K562 (cell line): Measurements from ENCODE around the gene TAF12. TPM values are rescaled to one million over a fixed set of nuclear protein-coding genes. Genes with fewer than 3 reads are reported as not detected.

Source experiments
- ATAC-seq: fragments of 200-7000 bp; cut with Tn5 transposase; 3 replicates; pipeline ENCODE4 v1.9.1; 2020; ENCODE audit warnings: moderate library complexity
- BruUV-seq: library from RNA; stranded (reverse); fragments of 400-500 nt; replicated peaks from 2 replicates; lab custom pipeline; 2021; lab: Mats Ljungman, UMichigan
- CTCF ChIA-PET: fragments of 300-600 bp; formaldehyde crosslinking; extraction: SDS; loops from one replicate; lab custom pipeline; 2021; ENCODE audit warnings: low intra/inter-chr PET ratio; lab: Yijun Ruan, JAX
- POLR2A ChIA-PET: fragments of 300-600, 350-650 bp; sonication (Branson Sonifier 250); formaldehyde crosslinking; extraction: SDS; loops from one replicate; lab custom pipeline; 2021; ENCODE audit warnings: antibody characterized with exemption, inconsistent platforms; lab: Yijun Ruan, JAX
- DNase-seq, 4 experiments: peaks; one replicate each; pipeline versions ENCODE4 v3.0.0 to v3.0.0-alpha.2; 2011 to 2018; ENCODE audit warnings: low spot score in 3 of 4, mixed read lengths in 3 of 4; ENCODE audit errors: extremely low read depth in 1 of 4
- FAIRE-seq: peaks from 2 replicates; lab custom pipeline; 2011; peaks lifted over from hg19 to GRCh38; lab: Jason Lieb, UNC
- H2AFZ ChIP-seq: 2 replicates; pipeline ENCODE4 v1.6.0; 2011; ENCODE audit warnings: low read depth, low read length, control low read depth, inconsistent platforms
- H3K27ac ChIP-seq: fragments of 200-600 bp; 3 replicates; pipeline ENCODE4 v1.8.0; 2011; ENCODE audit warnings: low read depth, mild to moderate bottlenecking, control low read depth, inconsistent platforms, low read length, moderate library complexity, mixed read lengths; ENCODE audit errors: extremely low read depth
- H3K27me3 ChIP-seq, 2 experiments: fragments of 300-600 bp in 1 of 2; 2 replicates in 1 of 2; 3 replicates in 1 of 2; pipeline versions ENCODE4 v1.6.0 to v1.8.0; 2011; ENCODE audit warnings: inconsistent platforms in 2 of 2, low read length in 2 of 2, mild to moderate bottlenecking in 1 of 2, mixed read lengths in 1 of 2, moderate library complexity in 1 of 2; ENCODE audit not compliant: control insufficient read depth in 2 of 2, insufficient read depth in 2 of 2
- H3K36me3 ChIP-seq: fragments of 300-600 bp; 3 replicates; pipeline ENCODE4 v1.8.0; 2011; ENCODE audit warnings: mild to moderate bottlenecking, low read length, inconsistent platforms; ENCODE audit not compliant: control insufficient read depth, insufficient read depth
- H3K4me1 ChIP-seq, 2 experiments: fragments of 200-600 bp in 1 of 2; replicated peaks in 1 of 2; 2 replicates in 1 of 2; 3 replicates in 1 of 2; pipeline versions ENCODE4 v1.5.1 to v1.8.0; 2011; ENCODE audit warnings: inconsistent platforms in 2 of 2, low read length in 2 of 2, mild to moderate bottlenecking in 1 of 2, mixed read lengths in 1 of 2, moderate library complexity in 1 of 2; ENCODE audit not compliant: control insufficient read depth in 2 of 2, insufficient read depth in 2 of 2
- H3K4me2 ChIP-seq: 2 replicates; pipeline ENCODE4 v1.6.1; 2011; ENCODE audit warnings: low read length, control low read depth, inconsistent platforms, mixed read lengths; ENCODE audit not compliant: insufficient read depth
- H3K4me3 ChIP-seq: fragments of 200-600 bp; sonication (generic), shearing (Covaris generic); 2 replicates; pipeline ENCODE4 v1.5.1; 2016; ENCODE audit warnings: control low read depth, inconsistent platforms
- H3K79me2 ChIP-seq: fragments of 200-600 bp; 3 replicates; pipeline ENCODE4 v1.8.0; 2011; ENCODE audit warnings: low read length, inconsistent platforms; ENCODE audit not compliant: control insufficient read depth, insufficient read depth
- H3K9ac ChIP-seq, 2 experiments: 2 replicates each; pipeline versions ENCODE4 v1.6.0 to v1.6.1; 2011; ENCODE audit warnings: low read depth in 2 of 2, low read length in 2 of 2, control low read depth in 1 of 2, inconsistent platforms in 1 of 2, mild to moderate bottlenecking in 1 of 2, mixed read lengths in 1 of 2; ENCODE audit not compliant: insufficient read depth in 1 of 2
- H3K9me1 ChIP-seq: one replicate; pipeline ENCODE4 v1.6.0; 2011; ENCODE audit warnings: inconsistent platforms, mild to moderate bottlenecking, low read length, moderate library complexity; ENCODE audit not compliant: control insufficient read depth, insufficient read depth
- H3K9me3 ChIP-seq: replicated peaks from 2 replicates; pipeline ENCODE4 v1.5.1; 2011; ENCODE audit warnings: low read depth, low read length, inconsistent platforms; ENCODE audit not compliant: control insufficient read depth, insufficient read depth
- H4K20me1 ChIP-seq: replicated peaks from 2 replicates; pipeline ENCODE4 v1.6.1; 2011; ENCODE audit warnings: low read length, inconsistent platforms, mixed read lengths; ENCODE audit not compliant: control insufficient read depth, insufficient read depth
- BCOR ChIP-seq: fragments of 450-650 bp; IDR thresholded peaks from 2 replicates; pipeline ENCODE4 v1.6.1; 2016
- GABPB2 ChIP-seq: fragments of 250-450 bp; sonication (Bioruptor Pico); conservative IDR thresholded peaks from 2 replicates; pipeline ENCODE4 v1.5.1; 2021; ENCODE audit warnings: mild to moderate bottlenecking
- NCOR1 ChIP-seq: fragments of 450-650 bp; IDR thresholded peaks from 2 replicates; pipeline ENCODE4 v1.6.1; 2016; ENCODE audit warnings: mild to moderate bottlenecking, moderate library complexity
- PTTG1 ChIP-seq: fragments of 450-650 bp; IDR thresholded peaks from 2 replicates; pipeline ENCODE4 v1.6.1; 2016; ENCODE audit warnings: low read depth, mild to moderate bottlenecking, missing genetic modification characterization, missing compliant biosample characterization
- ZBTB12 ChIP-seq: fragments of 250-450 bp; sonication (Bioruptor Pico); IDR thresholded peaks from 2 replicates; pipeline ENCODE4 v1.4.0; 2020
- ZEB2 ChIP-seq: fragments of 450-650 bp; IDR thresholded peaks from 2 replicates; pipeline ENCODE4 v1.6.1; 2016
- WGBS: fragments of 100-300 bp; shearing (Covaris generic); methylation state at CpG from one replicate; pipeline ENCODE4 v1.1.6; 2016; ENCODE audit warnings: low coverage, mixed read lengths; ENCODE audit not compliant: insufficient coverage; ENCODE audit errors: missing lambda C conversion rate; 5-methylcytosine and 5-hydroxymethylcytosine counted together
- in situ Hi-C: fragments of 300-500 bp; cut with MboI; formaldehyde crosslinking; loops from 4 replicates; pipeline ENCODE4 v1.15.0; 2018; ENCODE audit warnings: inconsistent platforms, mixed read lengths
- intact Hi-C: fragments of 100-400 bp; cut with micrococcal nuclease; formaldehyde crosslinking; loops from 2 replicates; pipeline ENCODE4 v1.14.2; 2022
- polyA plus RNA-seq, 8 experiments: library from polyadenylated mRNA; depleted of rRNA in 4 of 8; stranded (reverse) in 5 of 8; unstranded in 3 of 8; fragments of >200 nt; fragmentation: Nextera tagmentation in 2 of 8; fragmentation: Illumina TruSeq in 1 of 8; extraction: Ambion mirVana in 2 of 8; extraction: Trizol in 1 of 8; gene quantifications; 2 replicates each; pipeline versions ENCODE4 v1.2.1 to v1.2.3, GENCODE V29; 2011 to 2014; ENCODE audit warnings: inconsistent platforms in 1 of 8, missing spikeins in 1 of 8
- total RNA-seq, 7 experiments: library from RNA; depleted of rRNA in 6 of 7; stranded (reverse); fragments of >200 nt in 6 of 7; fragmentation: Illumina TruSeq in 2 of 7; extraction: Trizol in 2 of 7; gene quantifications; 2 replicates each; pipeline versions ENCODE4 v1.2.1 to v1.2.3, GENCODE V29; 2011 to 2021; ENCODE audit warnings: low replicate concordance in 1 of 7
- TF ChIP-seq, protein P1 (sequence below): fragments of 250-450 bp; sonication (Bioruptor Pico); IDR thresholded peaks from 2 replicates; pipeline ENCODE4 v1.8.0; 2021; ENCODE audit warnings: moderate library complexity, mild to moderate bottlenecking, inconsistent platforms

The TAF12 gene
- total and polyA plus RNA-seq, 9 of the 15 experiments (the other 6 are each of a cell fraction or from before 2014, with no cell fraction given) = 31.6 to 89.0 (median 50.5) TPM

DNA sequence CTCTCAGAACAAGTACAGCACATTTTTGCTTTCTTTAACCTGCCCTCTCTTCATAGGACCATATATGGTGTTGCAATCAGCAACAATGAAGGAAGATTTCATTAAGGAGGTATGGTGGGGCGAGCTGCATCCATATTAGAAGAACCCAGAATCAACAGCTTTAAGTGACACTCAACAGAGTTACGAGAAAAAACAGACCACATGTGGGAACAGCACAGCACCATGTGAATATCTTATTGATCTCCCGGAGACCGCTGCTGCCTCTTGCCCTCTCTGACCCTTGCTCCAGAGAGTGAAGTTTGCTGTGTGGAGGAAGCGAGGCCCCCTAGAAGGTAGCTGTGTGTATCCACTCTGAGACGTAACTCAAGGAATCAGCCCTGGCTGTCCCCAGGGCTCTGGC, 37.9 kb downstream of the TAF12 start:
- no peaks in the 10 kb centered on the region for H3K9me1 ChIP-seq
- CTCF ChIA-PET = no interaction called here
- DNase-seq = no peak
- intact Hi-C loops = loop anchor here (5.0 kb wide), 3 partner anchors 53 to 513 kb away; partner anchors contain the start of gene TRNAU1AP
- POLR2A ChIA-PET = interaction anchor here (0.7 to 7.3 kb wide), 7 partner anchors 18 to 210 kb away, joined by 3 to 81 read pairs (median 10); partner anchors contain the start of genes RCC1, RNU11 and TAF12
- in situ Hi-C loops = loop anchor here (5.0 kb wide), 2 partner anchors 88 to 198 kb away; no protein-coding TSS in a partner anchor
- H3K27ac ChIP-seq = no peak overlapping the region
- H2AFZ ChIP-seq = no peak overlapping the region
- H4K20me1 ChIP-seq = no peaks in the 10 kb centered on the region
- peaks cover 60% of the 10 kb centered on the region; the same call in 2 of the 3 replicates for H3K36me3 ChIP-seq
- no peaks in the 10 kb centered on the region for H3K4me1 ChIP-seq
- H3K9ac ChIP-seq = peak overlapping the region in 1 of 2 experiments; percentile 3; a peak in 1 of 4 replicates
- ATAC-seq = no peak
- BruUV-seq = no TSS peak
- WGBS = 73% methylated on average over 6 of the region's 6 CpGs
- H3K27me3 ChIP-seq = no peaks in the 10 kb centered on the region
- H3K79me2 ChIP-seq = no peaks in the 10 kb centered on the region
- no peak for FAIRE-seq
- no peak overlapping the region for H3K4me2 ChIP-seq
- no peaks in the 10 kb centered on the region for H3K9me3 ChIP-seq
- H3K4me3 ChIP-seq = no peak overlapping the region
- TF ChIP-seq ZBTB12 = no peak
- TF ChIP-seq, protein P1, sequence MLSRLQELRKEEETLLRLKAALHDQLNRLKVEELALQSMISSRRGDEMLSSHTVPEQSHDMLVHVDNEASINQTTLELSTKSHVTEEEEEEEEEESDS = no peak
- TF ChIP-seq BCOR = no peak
- no peak for TF ChIP-seq GABPB2 (CRISPR knock-in tag)
- no peak for TF ChIP-seq PTTG1 (tag)
- TF ChIP-seq ZEB2 = no peak
- no peak for TF ChIP-seq NCOR1
